Ascending aorta (tissue), 2 donors: ENCODE measurements around the gene LRSAM1. TPM values are rescaled to one million over a fixed set of nuclear protein-coding genes. Genes with fewer than 3 reads are reported as not detected.

Experiments used
- DNase-seq, 2 donors: peaks; one replicate each; pipeline ENCODE4 v3.0.0-alpha.2; 2019; ENCODE audit warnings: low spot score in 2 of 2
- H3K27ac ChIP-seq, 2 donors: fragments of 200-600 bp; sonication (generic); one replicate each; pipeline ENCODE4 v1.5.1; 2016 to 2017; ENCODE audit warnings: mild to moderate bottlenecking in 1 of 2
- H3K27me3 ChIP-seq: fragments of 200-600 bp; sonication (generic); one replicate; pipeline ENCODE4 v1.5.1; 2017
- H3K36me3 ChIP-seq, 2 donors: fragments of 200-600 bp; sonication (generic); one replicate each; pipeline ENCODE4 v1.5.1; 2016
- H3K4me1 ChIP-seq, 2 donors: fragments of 200-600 bp; sonication (generic); one replicate each; pipeline ENCODE4 v1.5.1; 2016 to 2017; ENCODE audit warnings: mild to moderate bottlenecking in 1 of 2
- H3K4me3 ChIP-seq, 2 donors: fragments of 200-600 bp; sonication (generic); one replicate each; pipeline ENCODE4 v1.5.1; 2016 to 2017; ENCODE audit warnings: mild to moderate bottlenecking in 1 of 2
- H3K9me3 ChIP-seq, 2 donors: fragments of 200-600 bp; sonication (generic); one replicate each; pipeline ENCODE4 v1.5.1; 2016
- CTCF ChIP-seq, 3 experiments: fragments of 200-600 bp in 2 of 3; fragments of 450-650 bp in 1 of 3; sonication (generic) in 2 of 3; IDR thresholded peaks; one replicate each; pipeline ENCODE4 v1.5.1; 2016 to 2019; ENCODE audit warnings: antibody characterized with exemption in 3 of 3, mild to moderate bottlenecking in 1 of 3, moderate library complexity in 1 of 3
- intact Hi-C: fragments of 100-400 bp; cut with DNase I; formaldehyde crosslinking; loops from one replicate; pipeline ENCODE4 v1.15.1; 2023
- total RNA-seq: library from RNA; depleted of rRNA; stranded (reverse); fragments of >200 nt; gene quantifications from one replicate; pipeline ENCODE4 v1.1.0, GENCODE V29; 2016

The LRSAM1 gene
- total RNA-seq, 1 donor from 2014 or later: 22.8 TPM

GRCh38 chr9:127417131-127418036 lies 33.9 kb upstream of the LRSAM1 start:
- Histone ChIP-seq H3K27me3 (no peaks in the 10 kb centered on the region), H3K9me3 (no peaks in the 10 kb centered on the region), H3K4me1 (peaks cover 0 to 1% of the 10 kb centered on the region in 2 donors), H3K27ac (no peak overlapping the region), H3K36me3 (no peaks in the 10 kb centered on the region), H3K4me3 (no peak overlapping the region)
- intact Hi-C loops: no loop called here
- no peak for DNase-seq
- no peak for TF ChIP-seq CTCF (IDR thresholded peaks at IDR 0.05)

- H3K36me3 ChIP-seq: no peaks in the 10 kb centered on the region
- no peak overlapping the region for H3K27ac ChIP-seq
- no peak for DNase-seq
- no peaks in the 10 kb centered on the region for H3K27me3 ChIP-seq
- peaks cover 5 to 8% of the 10 kb centered on the region in 2 donors for H3K4me1 ChIP-seq
- no peaks in the 10 kb centered on the region for H3K9me3 ChIP-seq
- no peak for TF ChIP-seq CTCF (IDR thresholded peaks at IDR 0.05)
- intact Hi-C loops: no loop called here
- no peak overlapping the region for H3K4me3 ChIP-seq
Observed at GRCh38 chr9:127418037-127418471, 33.3 kb upstream of the LRSAM1 start.

GRCh38 chr9:127419348-127419747 lies 32.0 kb upstream of the LRSAM1 start:
- no peaks in the 10 kb centered on the region for H3K36me3 ChIP-seq
- H3K4me1 ChIP-seq: peaks cover 7 to 13% of the 10 kb centered on the region in 2 donors
- TF ChIP-seq CTCF (IDR thresholded peaks at IDR 0.05): no peak
- no peaks in the 10 kb centered on the region for H3K9me3 ChIP-seq
- intact Hi-C loops: no loop called here
- no peak overlapping the region for H3K27ac ChIP-seq
- H3K27me3 ChIP-seq: no peaks in the 10 kb centered on the region
- no peak for DNase-seq
- no peak overlapping the region for H3K4me3 ChIP-seq

- no peak for TF ChIP-seq CTCF (IDR thresholded peaks at IDR 0.05)
- H3K27me3 ChIP-seq: no peaks in the 10 kb centered on the region
- no peak overlapping the region for H3K4me3 ChIP-seq
- peaks cover 7 to 25% of the 10 kb centered on the region in 2 donors for H3K4me1 ChIP-seq
- H3K36me3 ChIP-seq: no peaks in the 10 kb centered on the region
- no peaks in the 10 kb centered on the region for H3K9me3 ChIP-seq
- no peak for DNase-seq
- H3K27ac ChIP-seq: no peak overlapping the region
- intact Hi-C loops: no loop called here
Observed at GRCh38 chr9:127421057-127421456, 30.3 kb upstream of the LRSAM1 start.

GRCh38 chr9:127422133-127422782 lies 29.1 kb upstream of the LRSAM1 start:
- peak overlapping the region; percentile 86 for H3K4me3 ChIP-seq
- no peaks in the 10 kb centered on the region for H3K9me3 ChIP-seq
- no peaks in the 10 kb centered on the region for H3K27me3 ChIP-seq
- no peak overlapping the region for H3K27ac ChIP-seq
- DNase-seq: no peak
- peaks cover 7 to 28% of the 10 kb centered on the region in 2 donors for H3K4me1 ChIP-seq
- intact Hi-C loops: no loop called here
- no peaks in the 10 kb centered on the region for H3K36me3 ChIP-seq
- no peak for TF ChIP-seq CTCF (IDR thresholded peaks at IDR 0.05)
